IMR-90 (cell line): Measurements from ENCODE around the gene ST3GAL3. TPM values are rescaled to one million over a fixed set of nuclear protein-coding genes. Genes with fewer than 3 reads are reported as not detected.

Experiments used
- ATAC-seq: fragments of 200-7000 bp; cut with Tn5 transposase; 2 replicates; pipeline ENCODE4 v1.9.1; 2020; ENCODE audit warnings: low read depth, mild to moderate bottlenecking, moderate library complexity
- BruUV-seq: library from RNA; stranded (reverse); fragments of 400-500 nt; replicated peaks from 2 replicates; lab custom pipeline; 2021; lab: Mats Ljungman, UMichigan
- CTCF ChIA-PET: fragments of 300-600 bp; formaldehyde crosslinking; extraction: SDS; loops from one replicate; lab custom pipeline; 2021; ENCODE audit warnings: antibody characterized with exemption; lab: Yijun Ruan, JAX
- POLR2A ChIA-PET: fragments of 300-600 bp; sonication (Branson Sonifier 250); formaldehyde crosslinking; loops from one replicate; lab custom pipeline; 2022; ENCODE audit warnings: antibody characterized with exemption; ENCODE audit not compliant: unreplicated experiment; lab: Charles Lee
- DNase-seq: peaks from one replicate; pipeline ENCODE4 v3.0.0; 2013
- H2AFZ ChIP-seq: replicated peaks from 2 replicates; pipeline ENCODE3; 2013; ENCODE audit warnings: low read length, mild to moderate bottlenecking; ENCODE audit not compliant: poor library complexity
- H2AK5ac ChIP-seq: 2 replicates; pipeline ENCODE4 v1.6.1; 2013; ENCODE audit warnings: low read depth, low read length, inconsistent platforms
- H2AK9ac ChIP-seq: replicated peaks from 2 replicates; pipeline ENCODE3; 2013; ENCODE audit warnings: mild to moderate bottlenecking, low read depth, low read length, moderate library complexity; ENCODE audit not compliant: poor library complexity
- H2BK120ac ChIP-seq: 2 replicates; pipeline ENCODE4 v1.6.1; 2013; ENCODE audit warnings: low read depth, low read length, inconsistent platforms
- H2BK15ac ChIP-seq: 3 replicates; pipeline ENCODE4 v1.6.1; 2013; ENCODE audit warnings: low read depth, low read length, inconsistent platforms
- H2BK20ac ChIP-seq: 2 replicates; pipeline ENCODE4 v1.6.1; 2013; ENCODE audit warnings: low read depth, mild to moderate bottlenecking, inconsistent platforms, low read length, moderate library complexity
- H2BK5ac ChIP-seq: 2 replicates; pipeline ENCODE4 v1.6.1; 2013; ENCODE audit warnings: mild to moderate bottlenecking, low read depth, low read length, inconsistent platforms; ENCODE audit not compliant: poor library complexity, severe bottlenecking
- H3K14ac ChIP-seq: replicated peaks from 2 replicates; pipeline ENCODE4 v1.6.1; 2013; ENCODE audit warnings: low read depth, low read length, inconsistent platforms
- H3K18ac ChIP-seq: 2 replicates; pipeline ENCODE4 v1.6.1; 2013; ENCODE audit warnings: low read depth, low read length, control low read depth
- H3K23ac ChIP-seq: 2 replicates; pipeline ENCODE4 v1.6.1; 2013; ENCODE audit warnings: low read depth, low read length, inconsistent platforms
- H3K27ac ChIP-seq: 2 replicates; pipeline ENCODE4 v1.5.1; 2013; ENCODE audit warnings: mild to moderate bottlenecking, control low read depth, low read length; ENCODE audit not compliant: insufficient read depth
- H3K27me3 ChIP-seq: 2 replicates; pipeline ENCODE4 v1.6.1; 2013; ENCODE audit warnings: low read length; ENCODE audit not compliant: control insufficient read depth, insufficient read depth
- H3K36me3 ChIP-seq: 2 replicates; pipeline ENCODE4 v1.6.1; 2013; ENCODE audit warnings: low read length, mixed read lengths; ENCODE audit not compliant: control insufficient read depth, insufficient read depth
- H3K4ac ChIP-seq: 2 replicates; pipeline ENCODE4 v1.6.1; 2013; ENCODE audit warnings: low read depth, low read length, inconsistent platforms
- H3K4me1 ChIP-seq: 2 replicates; pipeline ENCODE4 v1.6.1; 2013; ENCODE audit warnings: low read length, mixed read lengths; ENCODE audit not compliant: control insufficient read depth, insufficient read depth
- H3K4me2 ChIP-seq: 2 replicates; pipeline ENCODE4 v1.6.1; 2013; ENCODE audit warnings: low read depth, mild to moderate bottlenecking, control low read depth, low read length, moderate library complexity
- H3K4me3 ChIP-seq: 2 replicates; pipeline ENCODE4 v1.5.1; 2013; ENCODE audit warnings: low read depth, mild to moderate bottlenecking, control low read depth, low read length, moderate library complexity; ENCODE audit not compliant: insufficient read depth
- H3K56ac ChIP-seq: 2 replicates; pipeline ENCODE4 v1.6.1; 2013; ENCODE audit warnings: low read length, inconsistent platforms; ENCODE audit not compliant: insufficient read depth; ENCODE audit errors: extremely low read depth
- H3K79me1 ChIP-seq, 2 experiments: 2 replicates each; pipeline ENCODE4 v1.6.1; 2013; ENCODE audit warnings: low read length in 2 of 2, inconsistent platforms in 1 of 2, low read depth in 1 of 2
- H3K9ac ChIP-seq: 2 replicates; pipeline ENCODE4 v1.6.1; 2013; ENCODE audit warnings: low read depth, low read length, control low read depth
- H3K9me1 ChIP-seq: 2 replicates; pipeline ENCODE4 v1.6.1; 2013; ENCODE audit warnings: low read length, inconsistent platforms; ENCODE audit not compliant: insufficient read depth
- H3K9me3 ChIP-seq: 2 replicates; pipeline ENCODE4 v1.6.1; 2013; ENCODE audit warnings: low read length; ENCODE audit not compliant: control insufficient read depth, insufficient read depth
- H4K20me1 ChIP-seq: 2 replicates; pipeline ENCODE4 v1.6.1; 2013; ENCODE audit warnings: low read length, inconsistent platforms; ENCODE audit not compliant: insufficient read depth
- H4K5ac ChIP-seq: 2 replicates; pipeline ENCODE4 v1.6.1; 2013; ENCODE audit warnings: mild to moderate bottlenecking, low read depth, low read length, control low read depth
- H4K8ac ChIP-seq, 2 experiments: 2 replicates each; pipeline ENCODE4 v1.6.1; 2013; ENCODE audit warnings: low read depth in 2 of 2, low read length in 2 of 2, control low read depth in 1 of 2, inconsistent platforms in 1 of 2
- H4K91ac ChIP-seq: 2 replicates; pipeline ENCODE4 v1.6.1; 2013; ENCODE audit warnings: low read depth, low read length, inconsistent platforms; ENCODE audit not compliant: insufficient read depth
- BHLHE40 ChIP-seq: fragments of 150-350 bp; IDR thresholded peaks from 2 replicates; pipeline ENCODE4 v1.6.1; 2016; ENCODE audit warnings: mild to moderate bottlenecking, low read depth, low read length
- CEBPB ChIP-seq: IDR thresholded peaks from 2 replicates; pipeline ENCODE4 v1.6.1; 2012; ENCODE audit warnings: low read depth, low read length, improper control_type of control experiment
- CHD1 ChIP-seq: IDR thresholded peaks from 2 replicates; pipeline ENCODE4 v1.6.1; 2012; ENCODE audit warnings: low read depth, low read length, improper control_type of control experiment
- CTCF ChIP-seq: conservative IDR thresholded peaks from 2 replicates; pipeline ENCODE4 v1.5.1; 2012; ENCODE audit warnings: mild to moderate bottlenecking, low read depth, low read length, improper control_type of control experiment
- ELK1 ChIP-seq: fragments of 150-350 bp; IDR thresholded peaks from 2 replicates; pipeline ENCODE4 v1.6.1; 2016; ENCODE audit warnings: low read depth, mild to moderate bottlenecking, low read length, moderate library complexity, borderline replicate concordance
- FOS ChIP-seq: fragments of 150-350 bp; IDR thresholded peaks from 2 replicates; pipeline ENCODE4 v1.6.1; 2016; ENCODE audit warnings: low read depth, low read length
- MAFK ChIP-seq: IDR thresholded peaks from 2 replicates; pipeline ENCODE4 v1.6.1; 2012; ENCODE audit warnings: low read depth, low read length, improper control_type of control experiment
- MAZ ChIP-seq: IDR thresholded peaks from 2 replicates; pipeline ENCODE4 v1.6.1; 2012; ENCODE audit warnings: low read depth, mild to moderate bottlenecking, low read length, improper control_type of control experiment, moderate library complexity, borderline replicate concordance
- MXI1 ChIP-seq: IDR thresholded peaks from 2 replicates; pipeline ENCODE4 v1.6.1; 2012; ENCODE audit warnings: low read depth, mild to moderate bottlenecking, low read length, moderate library complexity, borderline replicate concordance
- NFE2L2 ChIP-seq: fragments of 150-350 bp; IDR thresholded peaks from 2 replicates; pipeline ENCODE4 v1.6.1; 2016; ENCODE audit warnings: low read depth, mild to moderate bottlenecking, low read length
- POLR2A ChIP-seq: IDR thresholded peaks from 2 replicates; pipeline ENCODE4 v1.6.1; 2012; ENCODE audit warnings: mild to moderate bottlenecking, low read depth, low read length
- RAD21 ChIP-seq: IDR thresholded peaks from 2 replicates; pipeline ENCODE4 v1.6.1; 2012; ENCODE audit warnings: low read length, improper control_type of control experiment
- RCOR1 ChIP-seq: IDR thresholded peaks from 2 replicates; pipeline ENCODE4 v1.6.1; 2012; ENCODE audit warnings: mild to moderate bottlenecking, low read length, improper control_type of control experiment; ENCODE audit not compliant: insufficient replicate concordance
- RFX5 ChIP-seq: IDR thresholded peaks from 2 replicates; pipeline ENCODE4 v1.8.0; 2012; ENCODE audit warnings: low read depth, mild to moderate bottlenecking, low read length, moderate library complexity
- SMC3 ChIP-seq: fragments of 150-350 bp; IDR thresholded peaks from 2 replicates; pipeline ENCODE4 v1.6.1; 2016; ENCODE audit warnings: low read depth, mild to moderate bottlenecking, antibody characterized with exemption, low read length, moderate library complexity
- USF2 ChIP-seq: fragments of 150-350 bp; IDR thresholded peaks from 2 replicates; pipeline ENCODE4 v1.6.1; 2017; ENCODE audit warnings: mild to moderate bottlenecking, antibody characterized with exemption, low read length, low read depth
- WGBS, 2 experiments: methylation state at CpG; one replicate each; pipeline versions ENCODE4 v1.1.5 to v1.1.7; 2013; ENCODE audit warnings: missing lambda C conversion rate in 2 of 2; ENCODE audit not compliant: insufficient read length in 1 of 2; ENCODE audit errors: extremely low coverage in 2 of 2; 5-methylcytosine and 5-hydroxymethylcytosine counted together
- dilution Hi-C: fragments of 300-500 bp; cut with HindIII; formaldehyde crosslinking; loops from one replicate; pipeline ENCODE4 v1.14.3; 2018; ENCODE audit warnings: low sequenced_read_pairs; ENCODE audit not compliant: unreplicated experiment
- in situ Hi-C: fragments of 300-500 bp; cut with MboI; formaldehyde crosslinking; loops from 3 replicates; pipeline ENCODE4 v1.14.3; 2019; ENCODE audit warnings: low sequenced_read_pairs, inconsistent platforms, mixed read lengths
- intact Hi-C: fragments of 100-400 bp; cut with micrococcal nuclease; formaldehyde crosslinking; loops from 2 replicates; pipeline ENCODE4 v1.10.0; 2022
- polyA plus RNA-seq, 3 experiments: library from polyadenylated mRNA; depleted of rRNA; stranded (reverse); fragments of >200 nt; gene quantifications; 2 replicates each; pipeline ENCODE4 v1.2.3, GENCODE V29; 2012; ENCODE audit warnings: low replicate concordance in 1 of 3
- total RNA-seq: library from RNA; depleted of rRNA; stranded (reverse); fragments of >200 nt; gene quantifications from 2 replicates; pipeline ENCODE4 v1.2.3, GENCODE V29; 2012

ST3GAL3 gene
- total and polyA plus RNA-seq, 2 of the 4 experiments (the other 2 are of a cell fraction): 12.0 to 14.8 TPM

- Histone ChIP-seq H4K5ac (no peak overlapping the region), H2BK20ac (no peak overlapping the region), H3K36me3 (no peaks in the 10 kb centered on the region), H3K4me2 (no peak overlapping the region), H3K14ac (no peak overlapping the region), H3K4me1 (peaks cover 7% of the 10 kb centered on the region), H3K18ac (no peak overlapping the region), H4K20me1 (peaks cover 25% of the 10 kb centered on the region; the same call in 1 of the 2 replicates), H3K27me3 (no peaks in the 10 kb centered on the region), H2BK5ac (no peak overlapping the region), H4K8ac (no peak overlapping the region), H2AFZ (no peak overlapping the region), H3K9ac (no peak overlapping the region), H3K4me3 (no peak overlapping the region), H3K27ac (no peak overlapping the region), H3K23ac (no peak overlapping the region), H2AK5ac (no peak overlapping the region), H2BK120ac (no peak overlapping the region), H3K4ac (no peak overlapping the region), H2AK9ac (no peak overlapping the region), H3K9me3 (no peaks in the 10 kb centered on the region), H3K56ac (no peak overlapping the region), H3K79me1 (peaks cover 6 to 30% of the 10 kb centered on the region in 2 experiments; a peak in 2 of 4 replicates), H3K9me1 (peaks cover 20% of the 10 kb centered on the region), H2BK15ac (no peak overlapping the region), H4K91ac (no peak overlapping the region)
- POLR2A ChIA-PET: no interaction called here
- TF ChIP-seq MXI1 (no peak), CHD1 (no peak), USF2 (no peak), RCOR1 (no peak), SMC3 (no peak), RAD21 (no peak), MAFK (no peak), FOS (no peak), MAZ (no peak), BHLHE40 (no peak), POLR2A (no peak), NFE2L2 (no peak), ELK1 (no peak), CTCF (no peak), CEBPB (no peak), RFX5 (no peak)
- dilution Hi-C loops (no loop called here), in situ Hi-C loops (no loop called here), intact Hi-C loops (no loop called here)
- no CpG with 5 or more reads among the region's 3 CpGs for WGBS, 2 experiments
- DNase-seq (no peak), ATAC-seq (no peak)
- CTCF ChIA-PET: no interaction called here
- BruUV-seq: no TSS peak
Observed at GRCh38 chr1:43870306-43870705, 163.0 kb downstream of the ST3GAL3 start.
